HK-2 (cell line): ENCODE results near the gene RAB3GAP1.
"Not testable (repeated sequence)": the region's sequence is repeated elsewhere in the genome, so short reads cannot be mapped to it uniquely, and the experiment has no call there.

Experiments
- DNase-seq: peaks from one replicate; pipeline ENCODE4 v3.0.0-alpha.2; 2018; ENCODE audit not compliant: unreplicated experiment

RAB3GAP1 gene

GRCh38 chr2:135052042-135052876 lies at the start of gene RAB3GAP1:
Gene RAB3GAP1, plus strand, starts transcription at chr2:135052292. Its CDS starts 16 bp downstream, at chr2:135052308.
- DNase-seq: peak; percentile 81

GRCh38 chr2:135002836-135003235 lies 49.3 kb upstream of the RAB3GAP1 start:
- no peak for DNase-seq

- peak; percentile 70 for DNase-seq
Observed at GRCh38 chr2:135004005-135004746, 47.9 kb upstream of the RAB3GAP1 start.

GRCh38 chr2:135005753-135006152 lies 46.3 kb upstream of the RAB3GAP1 start:
- no peak for DNase-seq

- DNase-seq: no peak
Observed at GRCh38 chr2:135009339-135009738, 42.8 kb upstream of the RAB3GAP1 start.

GRCh38 chr2:135010200-135010942 lies 41.7 kb upstream of the RAB3GAP1 start:
- no peak for DNase-seq

GRCh38 chr2:135011633-135012032 lies 40.5 kb upstream of the RAB3GAP1 start:
- no peak for DNase-seq

- DNase-seq: no peak
Observed at GRCh38 chr2:135021618-135022017, 30.5 kb upstream of the RAB3GAP1 start.

- no peak for DNase-seq
Observed at GRCh38 chr2:135022952-135023880, 28.9 kb upstream of the RAB3GAP1 start.

- no peak for DNase-seq
Observed at GRCh38 chr2:135023886-135024485, 28.1 kb upstream of the RAB3GAP1 start.

GRCh38 chr2:135029481-135030134 lies 22.5 kb upstream of the RAB3GAP1 start:
- no peak for DNase-seq

GRCh38 chr2:135030826-135031225 lies 21.3 kb upstream of the RAB3GAP1 start:
- no peak for DNase-seq

- DNase-seq: not testable (repeated sequence)
Observed at GRCh38 chr2:135033216-135033615, 18.9 kb upstream of the RAB3GAP1 start.

GRCh38 chr2:135037831-135038230 lies 14.3 kb upstream of the RAB3GAP1 start:
- no peak for DNase-seq

- DNase-seq: no peak
Observed at GRCh38 chr2:135043345-135043744, 8.7 kb upstream of the RAB3GAP1 start.

GRCh38 chr2:135047300-135047699 lies 4.8 kb upstream of the RAB3GAP1 start, which contains the start of gene MAP3K19:
Gene MAP3K19, minus strand, starts transcription at chr2:135047447. Its CDS starts 22,800 bp downstream, at chr2:135024647.
- no peak for DNase-seq

- no peak for DNase-seq
Observed at GRCh38 chr2:135048122-135048521, 4.0 kb upstream of the RAB3GAP1 start.

- no peak for DNase-seq
Observed at GRCh38 chr2:135050132-135050531, 2.0 kb upstream of the RAB3GAP1 start.

- no peak for DNase-seq
Observed at GRCh38 chr2:135050684-135051083, 1.4 kb upstream of the RAB3GAP1 start.

- peak; percentile 6 for DNase-seq
Observed at GRCh38 chr2:135052997-135053474, 944 bp downstream of the RAB3GAP1 start.
